Central memory CD8-positive, alpha-beta T cell (primary cell): ENCODE data around the gene ARF3.
A peak's percentile ranks its signal among the peaks of the same experiment; 100 is the strongest.

ENCODE experiments used
- ATAC-seq: fragments of 150-1000 bp; cut with Tn5 transposase; replicated peaks from 2 replicates; pipeline ENCODE4 v1.10.0; 2022; ENCODE audit warnings: mild to moderate bottlenecking, moderate FRiP score, moderate number of reproducible peaks; ENCODE audit not compliant: poor library complexity, severe bottlenecking; ENCODE audit errors: extremely low read depth
- DNase-seq, 2 donors: peaks; one replicate each; pipeline ENCODE4 v3.0.0; 2021; ENCODE audit warnings: low spot score in 2 of 2
- H3K27ac Mint-ChIP-seq: one replicate; pipeline ENCODE4 v1.8.0; 2022; ENCODE audit warnings: low read depth, mild to moderate bottlenecking, moderate library complexity, mixed read lengths
- H3K27me3 Mint-ChIP-seq: one replicate; pipeline ENCODE4 v1.8.0; 2022; ENCODE audit warnings: mixed read lengths
- H3K36me3 Mint-ChIP-seq: one replicate; pipeline ENCODE4 v1.8.0; 2022; ENCODE audit warnings: mild to moderate bottlenecking, moderate library complexity, mixed read lengths; ENCODE audit not compliant: insufficient read depth
- H3K4me1 Mint-ChIP-seq: one replicate; pipeline ENCODE4 v1.8.0; 2022; ENCODE audit warnings: mixed read lengths
- H3K4me3 Mint-ChIP-seq: one replicate; pipeline ENCODE4 v1.8.0; 2022; ENCODE audit warnings: mild to moderate bottlenecking, moderate library complexity, mixed read lengths
- H3K9me3 Mint-ChIP-seq: one replicate; pipeline ENCODE4 v1.8.0; 2022; ENCODE audit warnings: mixed read lengths

Gene ARF3

DNA sequence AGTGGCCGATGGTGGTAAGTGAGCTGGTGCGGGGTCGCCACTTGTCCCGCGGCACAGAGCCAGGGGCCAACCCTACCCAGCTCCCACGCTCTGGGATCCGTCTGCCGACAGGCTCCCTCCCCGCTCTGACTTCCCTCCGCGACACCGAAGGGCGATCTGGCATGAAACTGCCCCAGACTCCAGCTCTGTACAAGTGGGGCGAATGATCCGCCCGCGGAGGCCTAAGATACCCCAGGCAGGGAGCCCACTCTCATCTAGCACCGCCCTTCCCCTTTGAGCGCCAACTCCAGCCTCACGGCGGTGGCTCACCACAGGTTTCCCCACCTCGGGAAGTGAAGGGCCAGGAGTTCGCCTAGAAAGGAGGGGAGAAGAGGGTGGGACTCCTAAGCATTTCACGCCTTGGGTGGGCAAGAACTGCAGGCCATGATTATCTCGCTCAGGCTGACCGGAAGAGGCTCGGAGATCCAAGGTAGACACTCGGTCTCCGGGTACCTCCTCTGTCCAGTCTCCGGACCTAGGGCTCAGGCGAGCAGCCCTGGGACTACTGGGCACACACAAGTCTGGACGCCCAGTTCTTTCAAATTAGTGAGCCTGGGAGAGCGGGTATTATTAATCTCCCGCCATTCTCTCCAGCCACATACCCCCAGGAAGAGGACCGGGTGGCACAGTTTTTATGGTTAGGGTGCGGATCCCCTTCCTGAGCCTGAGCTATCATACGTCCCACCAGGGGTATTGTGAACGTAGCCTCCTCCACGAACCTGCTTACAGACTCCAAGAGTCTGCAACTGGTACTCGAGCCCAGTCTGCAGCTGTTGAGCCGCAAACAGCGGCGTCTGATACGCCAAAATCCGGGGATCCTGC, 21.7 kb upstream of the ARF3 start:
- Mint-ChIP-seq H3K27ac (peak overlapping the region; percentile 95), H3K36me3 (peaks cover 42% of the 10 kb centered on the region), H3K4me3 (peak overlapping the region; percentile 88), H3K4me1 (peaks cover 53% of the 10 kb centered on the region), H3K9me3 (no peaks in the 10 kb centered on the region), H3K27me3 (peaks cover 18% of the 10 kb centered on the region)
- DNase-seq (no peak), ATAC-seq (peak; percentile 8)

DNA sequence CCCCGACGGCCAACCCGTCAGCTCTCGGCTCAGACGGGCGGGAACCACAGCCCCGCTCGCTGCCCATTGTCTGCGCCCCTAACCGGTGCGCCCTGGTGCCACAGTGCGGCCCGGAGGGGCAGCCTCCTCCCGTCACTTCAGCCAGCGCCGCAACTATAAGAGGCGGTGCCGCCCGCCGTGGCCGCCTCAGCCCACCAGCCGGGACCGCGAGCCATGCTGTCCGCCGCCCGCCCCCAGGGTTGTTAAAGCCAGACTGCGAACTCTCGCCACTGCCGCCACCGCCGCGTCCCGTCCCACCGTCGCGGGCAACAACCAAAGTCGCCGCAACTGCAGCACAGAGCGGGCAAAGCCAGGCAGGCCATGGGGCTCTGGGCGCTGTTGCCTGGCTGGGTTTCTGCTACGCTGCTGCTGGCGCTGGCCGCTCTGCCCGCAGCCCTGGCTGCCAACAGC, 21.0 kb upstream of the ARF3 start, which contains the start of gene WNT1:
TSS of gene WNT1 (plus strand) at position 32 of the 450 bp plus-strand sequence. CDS start at position 361, 329 bp downstream.
- DNase-seq (no peak), ATAC-seq (no peak)
- Mint-ChIP-seq H3K27ac (peak within 1 kb of the TSS; percentile 95), H3K9me3 (no peaks in the 10 kb centered on the region), H3K4me1 (peaks cover 53% of the 10 kb centered on the region), H3K4me3 (peak within 1 kb of the TSS; percentile 88), H3K27me3 (peaks cover 25% of the 10 kb centered on the region), H3K36me3 (peaks cover 42% of the 10 kb centered on the region)

DNA sequence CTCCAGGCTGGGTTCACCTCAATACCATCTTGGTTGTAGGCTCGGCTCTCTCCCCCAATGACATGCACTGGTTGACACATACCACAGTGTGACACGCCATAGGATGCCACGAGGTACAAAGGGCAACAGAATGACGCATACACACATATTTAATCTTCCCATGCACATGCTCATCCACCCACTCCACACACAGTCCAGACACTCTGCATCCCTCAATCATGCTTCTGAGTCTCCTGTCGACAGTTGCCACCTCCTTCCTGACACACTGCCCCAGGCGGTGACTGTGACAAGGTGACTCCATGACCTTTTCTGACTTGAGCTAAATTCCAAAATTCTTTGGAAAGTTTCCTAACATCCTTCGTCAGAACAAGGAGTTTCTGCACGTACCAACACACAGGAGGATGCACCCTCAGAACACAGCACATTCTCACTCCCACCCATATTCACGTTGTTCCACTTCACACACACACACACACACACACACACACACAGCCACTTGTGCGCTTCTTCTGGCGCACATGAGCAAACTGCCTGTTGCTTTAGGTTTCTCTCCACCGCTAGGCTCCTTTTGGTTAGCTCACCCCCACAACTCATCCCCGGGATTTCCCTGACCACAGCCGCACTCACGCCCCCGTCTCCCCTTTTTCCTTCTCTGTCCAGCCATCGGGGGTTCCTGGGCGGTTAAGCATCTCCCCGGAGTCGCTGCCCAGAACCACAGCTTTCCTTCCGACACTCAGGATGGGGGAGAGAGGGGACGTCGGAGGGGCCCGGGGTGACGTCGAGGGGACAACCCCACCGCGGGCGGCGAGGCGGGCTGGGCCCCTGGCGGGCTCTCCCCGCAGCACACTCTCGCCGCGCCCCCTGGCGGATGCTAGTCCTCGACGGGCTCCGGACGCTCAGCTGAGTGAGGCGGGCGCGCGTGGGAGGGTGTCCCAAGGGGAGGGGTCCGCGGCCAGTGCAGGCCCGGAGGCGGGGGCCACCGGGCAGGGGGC, 20.3 kb upstream of the ARF3 start:
- H3K27me3 Mint-ChIP-seq, result peaks cover 32% of the 10 kb centered on the region
- H3K9me3 Mint-ChIP-seq, result no peaks in the 10 kb centered on the region
- DNase-seq (peak; percentile 72 to 76), ATAC-seq (peak; percentile 37)
- H3K4me1 Mint-ChIP-seq, result peaks cover 53% of the 10 kb centered on the region
- H3K27ac Mint-ChIP-seq, result peak overlapping the region; percentile 79
- peaks cover 40% of the 10 kb centered on the region for H3K36me3 Mint-ChIP-seq
- H3K4me3 Mint-ChIP-seq, result peak overlapping the region; percentile 88

DNA sequence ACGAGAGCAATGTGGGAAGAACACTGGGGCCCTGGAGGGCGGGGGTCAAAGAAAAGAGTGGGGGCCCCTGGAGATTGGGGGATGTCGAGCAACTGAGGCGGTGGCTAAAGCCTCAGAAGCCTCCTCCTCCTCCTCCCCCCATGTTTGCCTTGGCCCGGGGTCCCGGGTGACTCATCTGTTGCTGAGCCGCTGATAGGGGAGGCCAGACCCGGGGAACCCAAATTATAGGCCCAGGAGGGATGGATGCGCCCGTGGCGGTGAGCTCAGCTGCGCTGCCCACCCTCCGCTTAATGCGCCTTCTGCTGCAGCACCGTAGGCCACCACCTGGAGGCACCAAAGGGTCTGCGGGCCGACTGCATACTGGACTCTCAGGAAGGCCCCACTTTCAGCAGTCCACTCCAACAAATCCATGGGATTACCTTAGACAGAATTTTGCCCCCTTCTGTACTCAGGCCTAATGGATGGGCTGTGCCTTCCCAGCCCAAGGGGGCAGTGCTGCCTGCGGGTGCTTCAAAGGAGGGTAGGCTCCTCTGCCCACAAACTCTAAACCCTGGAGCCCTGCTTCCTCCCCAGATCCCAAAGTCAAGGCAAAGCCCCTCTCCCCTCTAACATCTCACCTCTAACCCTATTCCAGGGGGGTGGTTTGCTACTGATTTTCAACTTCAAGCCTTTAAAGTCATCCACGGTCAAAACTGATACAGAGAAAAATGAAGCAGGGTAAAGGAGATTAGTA, 16.8 kb upstream of the ARF3 start:
- ATAC-seq (no peak), DNase-seq (no peak)
- no peak overlapping the region for H3K4me3 Mint-ChIP-seq
- H3K4me1 Mint-ChIP-seq, result peaks cover 44% of the 10 kb centered on the region
- H3K27ac Mint-ChIP-seq, result no peak overlapping the region
- no peaks in the 10 kb centered on the region for H3K9me3 Mint-ChIP-seq
- peaks cover 17% of the 10 kb centered on the region for H3K36me3 Mint-ChIP-seq
- H3K27me3 Mint-ChIP-seq, result peaks cover 44% of the 10 kb centered on the region

DNA sequence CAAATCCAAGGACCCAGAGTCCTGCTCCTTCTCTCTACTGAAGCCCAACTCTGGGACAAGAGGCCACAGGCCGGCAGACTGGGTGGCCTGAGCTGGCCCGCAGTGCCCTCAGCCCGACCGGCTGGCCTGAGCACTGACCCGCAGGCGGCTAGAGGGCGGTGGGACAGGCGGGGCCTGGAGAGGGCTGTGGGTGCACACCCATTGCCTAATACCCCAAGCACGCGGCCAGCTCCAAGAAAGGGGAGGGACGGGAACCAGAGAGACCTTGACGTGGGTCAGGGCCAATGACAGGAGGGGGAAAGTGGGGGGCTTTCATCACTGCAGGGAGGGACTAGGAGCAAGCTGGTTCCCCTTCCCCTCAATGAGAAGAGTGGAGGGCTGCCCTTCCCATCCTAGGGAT, 16.2 kb upstream of the ARF3 start:
- ATAC-seq (no peak), DNase-seq (no peak)
- Mint-ChIP-seq H3K27ac (no peak overlapping the region), H3K27me3 (peaks cover 44% of the 10 kb centered on the region), H3K4me1 (peaks cover 38% of the 10 kb centered on the region), H3K4me3 (no peak overlapping the region), H3K9me3 (no peaks in the 10 kb centered on the region), H3K36me3 (peaks cover 14% of the 10 kb centered on the region)

DNA sequence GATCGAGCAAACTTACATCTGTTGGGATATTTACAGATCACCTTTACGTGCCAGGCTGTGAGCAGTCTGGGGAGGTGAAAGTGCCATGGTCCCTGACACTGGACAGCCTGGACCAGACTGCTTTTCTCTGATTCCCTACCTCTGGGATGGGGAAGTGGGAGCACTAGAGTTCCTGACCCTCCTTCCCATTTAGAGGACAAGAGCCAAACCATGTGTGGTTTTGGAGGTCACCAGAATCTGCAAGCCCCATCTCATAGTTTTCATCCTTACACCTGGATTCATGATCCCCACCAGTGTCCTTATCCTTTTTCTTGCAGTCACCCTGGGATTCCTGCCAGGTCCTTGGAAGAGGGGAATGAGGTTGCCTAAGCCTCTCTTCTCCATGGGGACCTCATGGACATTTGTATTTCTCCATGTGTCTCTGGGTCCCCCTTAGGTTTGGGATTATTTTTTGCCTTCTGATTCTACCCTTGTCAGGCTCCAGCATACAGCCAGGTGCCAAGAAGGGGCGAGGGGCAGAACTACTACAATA, 15.7 kb upstream of the ARF3 start:
- DNase-seq (no peak), ATAC-seq (no peak)
- Mint-ChIP-seq H3K4me1 (peaks cover 36% of the 10 kb centered on the region), H3K4me3 (no peak overlapping the region), H3K9me3 (no peaks in the 10 kb centered on the region), H3K27ac (no peak overlapping the region), H3K27me3 (peaks cover 44% of the 10 kb centered on the region), H3K36me3 (peaks cover 13% of the 10 kb centered on the region)

DNA sequence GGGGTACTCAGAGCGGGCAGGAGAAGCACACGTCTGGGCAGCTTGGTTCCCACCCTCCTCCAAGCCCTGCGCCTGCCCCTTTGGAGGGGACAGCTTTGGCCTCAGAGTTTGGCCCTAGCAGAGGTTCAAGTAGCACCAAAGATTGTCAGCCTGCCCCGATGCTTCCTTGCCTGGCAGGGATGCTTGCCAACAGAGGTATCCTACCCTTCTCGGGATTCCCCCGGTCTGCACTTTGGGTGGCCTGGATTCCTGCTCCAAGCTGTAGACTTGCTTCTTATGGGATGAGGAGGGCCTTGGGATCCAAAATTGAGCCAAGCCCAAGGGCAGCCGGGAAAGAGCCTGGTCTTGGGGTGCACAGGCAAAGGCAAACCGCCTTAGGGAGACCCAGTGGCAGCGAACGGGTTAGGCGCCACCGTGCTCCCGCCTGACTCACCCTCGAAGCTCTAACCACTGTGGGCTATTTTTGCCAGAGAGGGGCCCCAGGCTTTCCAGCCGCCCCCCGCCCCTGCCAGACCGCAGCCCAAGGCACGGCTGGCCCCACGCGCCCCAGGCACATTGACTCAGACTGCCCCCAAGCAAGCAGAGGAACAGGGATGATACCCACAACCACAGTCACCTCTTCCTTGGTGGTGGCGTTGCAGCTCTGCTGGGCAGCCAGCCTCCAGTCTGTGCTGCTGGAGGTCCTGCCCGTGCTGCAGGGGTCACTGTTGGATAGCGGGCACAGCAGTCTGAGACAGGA, 15.1 kb upstream of the ARF3 start:
- ATAC-seq (peak; percentile 12), DNase-seq (no peak)
- H3K27me3 Mint-ChIP-seq, result peaks cover 44% of the 10 kb centered on the region
- peaks cover 8% of the 10 kb centered on the region for H3K36me3 Mint-ChIP-seq
- H3K4me3 Mint-ChIP-seq, result peak overlapping the region; percentile 74
- H3K9me3 Mint-ChIP-seq, result no peaks in the 10 kb centered on the region
- H3K4me1 Mint-ChIP-seq, result peaks cover 30% of the 10 kb centered on the region
- peak overlapping the region; percentile 56 for H3K27ac Mint-ChIP-seq

DNA sequence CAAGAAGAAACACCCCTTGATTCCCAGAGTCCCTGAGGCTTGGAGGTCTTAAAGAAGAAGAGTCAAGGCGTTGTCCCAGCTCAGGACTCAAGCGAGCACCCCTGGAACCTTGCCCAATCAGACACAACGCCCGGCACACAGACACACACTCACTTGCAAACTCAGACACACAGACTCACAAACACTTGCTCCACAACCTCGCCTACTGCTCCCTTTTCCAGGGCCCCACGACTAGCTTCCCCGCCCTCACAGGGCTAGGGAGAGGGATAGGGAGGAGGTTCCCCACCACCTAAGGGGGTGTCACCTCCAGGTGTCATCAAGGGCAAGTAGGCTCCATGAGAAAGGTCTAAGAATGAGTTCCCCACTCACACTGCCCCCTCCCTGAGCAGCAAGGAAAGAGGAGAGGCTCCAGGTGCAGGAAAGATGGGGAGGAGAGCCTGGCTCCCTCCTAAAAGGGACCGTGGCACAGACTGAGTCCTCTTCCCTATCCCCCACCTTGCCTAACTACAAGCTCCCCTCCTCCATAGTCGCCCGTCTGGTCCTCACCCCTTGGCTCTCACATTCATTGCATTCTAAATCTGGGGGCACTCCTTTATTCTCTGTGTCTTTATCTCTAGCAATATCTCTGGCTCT, 13.5 kb upstream of the ARF3 start:
- Mint-ChIP-seq H3K9me3 (no peaks in the 10 kb centered on the region), H3K4me3 (peak overlapping the region; percentile 74), H3K27me3 (peaks cover 44% of the 10 kb centered on the region), H3K36me3 (peaks cover 6% of the 10 kb centered on the region), H3K27ac (peak overlapping the region; percentile 56), H3K4me1 (peaks cover 24% of the 10 kb centered on the region)
- DNase-seq (no peak), ATAC-seq (no peak)

DNA sequence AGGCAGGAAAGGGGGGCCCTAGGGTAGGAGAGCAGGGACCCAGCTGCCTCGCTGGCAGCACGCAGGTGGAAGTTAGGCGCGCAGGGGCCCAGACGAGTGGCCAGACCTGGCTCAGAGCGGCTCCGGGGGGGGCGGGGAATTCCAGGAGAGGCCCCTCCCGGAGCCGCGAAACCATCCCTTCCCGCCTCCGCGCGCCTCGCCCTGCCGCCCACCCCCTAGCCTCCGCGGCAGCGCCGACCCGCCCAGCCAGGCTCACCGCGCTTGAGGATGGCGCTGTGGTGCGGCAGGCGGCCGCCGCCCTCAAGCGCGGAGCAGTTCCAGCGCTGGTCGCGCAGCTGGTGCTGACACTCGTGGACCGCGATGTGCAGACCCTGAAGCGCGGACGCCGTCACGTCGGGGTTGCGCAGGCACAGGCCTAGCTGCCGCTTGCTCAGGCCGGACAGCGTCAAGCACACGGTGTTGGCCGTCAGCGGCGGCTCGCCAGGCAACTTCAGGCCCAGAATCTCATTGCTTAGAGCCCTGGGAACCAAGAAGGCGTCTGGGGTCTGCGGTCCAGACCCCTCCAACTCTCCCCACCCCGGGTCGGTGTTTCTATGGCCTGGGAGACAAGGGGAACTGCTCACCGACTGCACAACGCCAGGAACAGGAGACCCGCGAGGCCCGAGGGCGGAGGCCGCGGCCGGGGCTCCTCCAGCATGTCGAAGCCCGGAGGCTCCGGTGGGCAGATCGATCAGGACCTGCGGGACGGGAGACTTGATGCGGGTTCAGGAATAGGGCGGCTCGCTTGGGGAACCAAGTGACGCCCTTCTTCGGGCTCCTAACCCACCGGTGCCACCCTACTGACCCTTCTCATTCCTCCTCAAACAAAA, 12.8 kb upstream of the ARF3 start:
- Mint-ChIP-seq H3K27ac (no peak overlapping the region), H3K4me3 (peak overlapping the region; percentile 74), H3K36me3 (peaks cover 6% of the 10 kb centered on the region), H3K9me3 (no peaks in the 10 kb centered on the region), H3K27me3 (peaks cover 44% of the 10 kb centered on the region), H3K4me1 (peaks cover 24% of the 10 kb centered on the region)
- ATAC-seq (peak; percentile 62), DNase-seq (no peak)

DNA sequence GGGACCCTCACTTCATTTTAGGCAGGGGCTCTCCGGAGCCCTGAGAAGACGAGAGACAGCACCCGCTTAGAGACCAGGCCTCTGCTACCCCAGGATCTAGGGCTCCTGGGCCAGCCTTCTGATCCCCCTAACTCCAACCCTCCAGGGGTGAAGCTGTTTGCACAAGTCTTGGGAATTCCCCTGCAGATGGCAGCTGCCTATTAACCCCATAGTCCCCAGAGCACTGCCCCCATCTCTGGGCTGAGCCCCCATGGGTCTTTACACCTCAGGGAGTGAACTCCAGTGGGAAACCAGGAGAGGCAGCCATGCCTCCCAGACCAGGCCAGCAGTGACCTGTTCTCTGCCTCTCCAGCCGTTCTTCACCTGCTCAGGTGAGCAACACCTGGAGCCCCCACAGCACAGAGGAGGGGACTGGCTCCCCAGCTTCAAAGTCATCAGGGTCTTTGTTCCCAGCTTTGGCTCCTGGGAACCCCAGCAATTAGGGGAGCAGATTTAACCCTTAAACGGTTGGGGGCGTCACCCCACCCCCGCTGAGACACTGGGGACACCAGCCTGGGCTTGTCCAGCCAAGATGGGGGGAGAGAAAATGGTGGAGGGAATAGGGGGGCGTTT, 12.0 kb upstream of the ARF3 start:
- peaks cover 40% of the 10 kb centered on the region for H3K27me3 Mint-ChIP-seq
- H3K27ac Mint-ChIP-seq, result no peak overlapping the region
- peaks cover 3% of the 10 kb centered on the region for H3K36me3 Mint-ChIP-seq
- DNase-seq, result no peak
- ATAC-seq, result no peak
- H3K4me1 Mint-ChIP-seq, result peaks cover 24% of the 10 kb centered on the region
- H3K4me3 Mint-ChIP-seq, result peak overlapping the region; percentile 4
- no peaks in the 10 kb centered on the region for H3K9me3 Mint-ChIP-seq
